GM12875 (cell line): ENCODE data around the gene TSPAN14.

Experiments
- H3K4me3 ChIP-seq: one replicate; pipeline ENCODE4 v1.5.1; 2011; ENCODE audit warnings: low read depth, low read length, control low read depth
- TF ChIP-seq, protein P1 (sequence below): IDR thresholded peaks from 2 replicates; pipeline ENCODE4 v1.5.1; 2011; ENCODE audit warnings: low read depth, mild to moderate bottlenecking, control low read depth, inconsistent platforms, low read length, moderate library complexity, borderline replicate concordance; ENCODE audit not compliant: insufficient read depth

The TSPAN14 gene

DNA sequence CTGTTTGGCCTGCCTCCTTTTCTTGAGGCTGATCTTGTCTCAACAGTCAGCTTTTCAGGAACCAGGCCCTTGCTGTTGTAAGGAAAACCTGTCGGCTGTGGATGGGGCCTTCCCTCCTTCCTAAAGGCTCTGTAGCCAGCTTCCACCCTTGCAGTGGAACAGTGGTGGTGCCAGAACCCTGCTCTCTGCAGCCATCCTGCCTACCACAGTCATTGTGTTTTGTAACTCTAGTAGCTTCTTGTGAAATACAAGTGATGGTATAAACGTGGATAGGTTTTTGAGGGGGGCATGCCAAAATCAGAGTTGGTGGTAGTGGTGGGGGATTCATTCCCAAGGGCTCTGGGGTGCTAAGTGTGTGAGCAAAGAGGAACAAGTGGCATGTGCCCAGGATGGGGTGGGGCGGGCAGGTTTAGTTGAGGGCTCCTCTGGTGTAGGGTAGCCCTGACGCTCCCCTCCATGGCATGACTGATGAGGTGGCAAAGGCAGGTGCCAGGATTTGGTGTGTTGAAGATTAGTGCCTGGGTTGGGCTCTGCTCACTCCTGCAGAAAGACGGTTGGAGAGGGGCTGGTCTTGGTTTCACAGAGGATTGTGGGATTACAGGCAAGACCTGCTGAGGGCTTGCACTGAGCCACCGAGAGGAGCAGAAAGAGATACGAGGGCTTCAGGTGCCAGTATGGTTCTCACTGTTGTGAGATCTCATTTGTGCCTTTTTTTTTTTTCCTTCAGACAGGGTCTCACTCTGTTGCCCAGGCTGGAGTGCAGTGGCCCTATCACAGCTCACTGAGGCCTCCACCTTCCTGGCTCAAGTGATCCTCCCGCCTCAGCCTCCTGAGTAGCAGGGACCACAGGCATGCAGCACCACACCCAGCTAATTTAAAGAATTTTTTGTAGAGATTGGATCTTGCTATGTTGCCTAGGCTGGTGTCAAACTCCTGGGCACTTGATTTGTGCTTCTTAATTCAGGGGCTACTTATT lies 7.4 kb downstream of the TSPAN14 start:
- H3K4me3 ChIP-seq: no peak overlapping the region
- TF ChIP-seq, protein P1, sequence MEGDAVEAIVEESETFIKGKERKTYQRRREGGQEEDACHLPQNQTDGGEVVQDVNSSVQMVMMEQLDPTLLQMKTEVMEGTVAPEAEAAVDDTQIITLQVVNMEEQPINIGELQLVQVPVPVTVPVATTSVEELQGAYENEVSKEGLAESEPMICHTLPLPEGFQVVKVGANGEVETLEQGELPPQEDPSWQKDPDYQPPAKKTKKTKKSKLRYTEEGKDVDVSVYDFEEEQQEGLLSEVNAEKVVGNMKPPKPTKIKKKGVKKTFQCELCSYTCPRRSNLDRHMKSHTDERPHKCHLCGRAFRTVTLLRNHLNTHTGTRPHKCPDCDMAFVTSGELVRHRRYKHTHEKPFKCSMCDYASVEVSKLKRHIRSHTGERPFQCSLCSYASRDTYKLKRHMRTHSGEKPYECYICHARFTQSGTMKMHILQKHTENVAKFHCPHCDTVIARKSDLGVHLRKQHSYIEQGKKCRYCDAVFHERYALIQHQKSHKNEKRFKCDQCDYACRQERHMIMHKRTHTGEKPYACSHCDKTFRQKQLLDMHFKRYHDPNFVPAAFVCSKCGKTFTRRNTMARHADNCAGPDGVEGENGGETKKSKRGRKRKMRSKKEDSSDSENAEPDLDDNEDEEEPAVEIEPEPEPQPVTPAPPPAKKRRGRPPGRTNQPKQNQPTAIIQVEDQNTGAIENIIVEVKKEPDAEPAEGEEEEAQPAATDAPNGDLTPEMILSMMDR: no peak

DNA sequence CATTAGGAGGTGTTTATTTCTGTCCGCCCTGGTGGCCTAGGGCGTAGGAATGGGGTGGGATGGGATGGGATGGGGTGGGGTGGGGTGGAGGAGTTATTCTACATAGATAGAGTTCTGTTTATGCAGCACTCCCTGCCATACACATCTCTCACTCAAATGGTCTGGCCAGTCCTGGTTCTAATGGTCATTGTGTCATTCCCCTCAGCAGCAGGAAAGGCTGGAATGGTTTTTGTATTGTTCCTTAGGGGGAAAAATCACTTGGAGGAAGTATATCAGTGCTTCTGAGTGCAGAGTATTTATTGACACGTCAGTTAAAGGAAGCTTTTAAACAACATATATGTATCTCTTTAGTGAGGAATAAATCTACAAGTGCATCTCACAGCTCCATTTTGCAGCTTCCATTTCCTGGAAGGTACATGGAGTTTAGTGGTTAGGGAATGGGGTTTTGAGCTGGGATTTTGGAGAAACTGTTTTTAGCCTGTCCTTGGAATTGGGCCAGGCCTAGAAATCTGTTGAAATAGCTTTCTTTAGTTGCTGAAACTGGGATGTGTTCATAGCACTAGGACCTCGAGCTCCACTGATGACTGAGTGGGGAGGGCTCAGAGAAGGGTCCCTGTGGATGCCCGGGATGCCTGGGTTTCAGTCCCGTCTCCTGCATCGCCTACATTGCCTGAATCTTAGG lies 8.3 kb downstream of the TSPAN14 start:
- H3K4me3 ChIP-seq: no peak overlapping the region
- TF ChIP-seq, protein P1: no peak

DNA sequence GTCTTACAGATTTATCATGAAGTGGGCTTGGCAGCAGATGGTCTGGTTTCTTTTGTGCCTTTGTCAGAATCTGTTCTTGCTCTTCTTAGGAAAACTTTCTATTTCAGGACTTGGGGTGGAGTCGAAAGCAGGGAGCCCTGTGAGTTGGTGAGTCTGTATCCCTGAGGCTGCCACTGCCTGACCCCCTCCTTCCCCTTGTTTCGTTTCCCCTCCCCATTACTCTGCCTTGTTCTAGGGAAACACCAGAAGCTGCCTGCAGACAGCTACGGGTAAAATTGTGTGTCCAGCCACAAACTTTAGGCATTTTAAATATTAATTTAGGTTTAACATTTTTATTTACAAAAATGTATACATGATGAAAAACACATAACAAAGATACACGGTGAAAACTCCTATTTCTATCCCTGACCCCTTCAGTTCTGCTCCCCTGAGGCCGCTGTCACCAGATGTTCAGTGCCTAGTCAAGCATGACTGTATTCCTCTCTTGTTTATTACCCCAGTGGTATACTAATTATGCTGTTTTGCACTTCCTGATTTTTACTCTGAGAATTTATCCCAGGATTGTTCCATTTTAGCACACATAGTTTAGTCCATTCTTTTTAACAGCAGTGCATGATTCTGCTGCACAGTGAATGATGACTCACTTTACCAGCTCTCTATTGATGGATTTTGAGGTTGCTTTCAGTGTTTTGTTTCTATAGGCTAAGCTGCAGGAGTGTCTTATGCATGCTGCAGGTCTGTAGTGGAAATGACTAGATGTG lies 9.1 kb downstream of the TSPAN14 start:
- no peak overlapping the region for H3K4me3 ChIP-seq
- TF ChIP-seq, protein P1: no peak

DNA sequence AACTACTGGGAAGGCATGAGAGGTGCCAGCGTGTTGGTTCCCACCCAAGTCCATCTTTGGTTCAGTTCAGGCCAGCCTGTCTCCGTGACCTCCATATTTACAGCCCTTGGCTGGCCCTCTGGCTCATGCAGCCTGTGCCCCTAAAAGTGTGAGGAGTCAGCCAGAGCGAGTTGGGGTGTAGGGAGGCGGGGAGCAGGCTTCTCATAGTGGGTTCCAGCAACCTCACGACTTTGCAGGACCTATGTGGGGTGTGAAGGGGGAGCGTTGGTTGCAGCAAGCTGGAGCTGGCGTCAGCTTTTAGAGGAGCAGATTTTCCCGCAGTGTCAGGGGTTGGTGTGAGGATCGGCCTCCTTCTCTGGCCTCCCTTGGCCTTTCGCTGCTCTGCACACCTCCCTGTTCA lies 9.8 kb downstream of the TSPAN14 start:
- TF ChIP-seq, protein P1: no peak

DNA sequence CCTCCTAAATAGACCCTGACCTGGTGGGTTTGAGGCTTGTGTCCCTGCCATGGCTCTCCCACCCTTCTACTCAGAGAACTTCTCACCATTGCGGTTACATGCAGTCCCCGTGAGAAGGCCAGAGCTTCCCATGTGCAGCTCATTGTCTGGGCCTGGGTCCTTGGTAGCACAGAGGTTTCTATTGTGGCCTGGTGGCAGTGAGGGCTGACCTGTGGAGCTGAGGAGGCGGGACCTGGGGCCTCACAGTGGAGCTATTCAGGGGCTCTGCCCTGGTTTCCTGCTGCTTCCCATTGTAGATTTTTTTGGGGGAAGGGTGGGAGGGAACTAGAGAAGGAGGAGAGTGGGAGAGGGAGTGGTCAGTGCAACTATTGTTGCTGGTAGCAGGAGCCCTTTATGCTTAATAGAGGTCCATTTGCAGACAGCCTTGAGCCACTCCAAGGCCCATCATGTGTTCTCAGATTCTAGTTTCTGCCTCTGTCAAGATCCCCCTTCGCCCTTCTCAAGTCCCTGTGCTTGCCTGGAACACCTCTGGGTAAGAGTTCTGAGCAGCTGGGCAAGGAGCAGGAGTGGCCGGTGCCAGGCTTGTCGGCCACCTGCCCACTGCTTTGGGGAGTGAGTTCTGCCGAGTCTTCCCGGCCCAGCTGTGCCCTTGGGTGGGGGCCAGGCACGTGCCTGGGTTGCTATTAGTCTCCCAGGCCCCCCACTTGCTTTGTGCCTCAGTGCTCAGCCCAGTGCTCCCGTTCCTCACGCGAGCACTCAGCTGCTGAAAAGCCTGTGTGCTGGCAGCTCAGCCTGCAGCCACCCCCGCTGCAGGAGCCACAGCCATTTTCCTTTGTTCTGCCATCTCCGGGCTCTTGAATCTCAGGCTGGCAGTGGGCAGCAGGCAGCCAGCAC lies 10.7 kb downstream of the TSPAN14 start:
- no peak overlapping the region for H3K4me3 ChIP-seq
- TF ChIP-seq, protein P1: no peak

More for the DNA sequence above, 9.8 kb downstream of the TSPAN14 start:
- H3K4me3 ChIP-seq: no peak overlapping the region

DNA sequence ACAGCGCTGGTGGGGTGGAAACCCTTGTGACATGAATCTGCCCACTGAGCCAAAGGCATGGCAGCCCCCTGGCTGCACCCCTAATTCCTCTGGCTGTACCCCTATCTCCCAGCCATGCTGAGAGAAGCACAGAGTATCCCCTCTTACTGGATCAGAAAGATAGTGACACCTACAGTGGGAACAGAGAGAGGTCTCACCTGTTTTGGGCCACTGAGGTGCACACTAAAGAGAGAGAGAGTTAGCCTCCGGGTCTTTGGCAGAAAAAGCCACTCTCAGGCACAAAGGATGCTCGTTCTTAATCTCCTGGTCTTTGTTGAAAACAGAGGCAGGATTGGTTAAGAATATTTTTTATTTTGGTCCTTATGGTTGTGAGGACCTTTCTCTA lies 11.3 kb downstream of the TSPAN14 start:
- H3K4me3 ChIP-seq: no peak overlapping the region
- TF ChIP-seq, protein P1: no peak
